H9 (cell line): ENCODE results near the gene HOXD4. TPM values are rescaled to one million over a fixed set of nuclear protein-coding genes. Genes with fewer than 3 reads are reported as not detected.
A peak's percentile ranks its signal among the peaks of the same experiment; 100 is the strongest.

ENCODE experiments used
- DNase-seq: peaks from one replicate; pipeline ENCODE4 v3.0.0-alpha.2; 2017
- H2AFZ ChIP-seq: one replicate; pipeline ENCODE4 v1.6.1; 2013; ENCODE audit warnings: mild to moderate bottlenecking, low read length, control low read depth, moderate library complexity
- H2AK5ac ChIP-seq: 2 replicates; pipeline ENCODE4 v1.6.1; 2013; ENCODE audit warnings: low read length, control low read depth, mixed read lengths; ENCODE audit not compliant: insufficient read length
- H2BK120ac ChIP-seq: one replicate; pipeline ENCODE4 v1.6.1; 2013; ENCODE audit warnings: low read depth, mild to moderate bottlenecking, low read length, control low read depth, inconsistent platforms; ENCODE audit not compliant: poor library complexity, severe bottlenecking
- H2BK12ac ChIP-seq: 2 replicates; pipeline ENCODE4 v1.6.1; 2013; ENCODE audit warnings: low read length, control low read depth, mixed read lengths, low read depth; ENCODE audit not compliant: insufficient read length
- H2BK15ac ChIP-seq: 2 replicates; pipeline ENCODE4 v1.6.1; 2013; ENCODE audit warnings: low read depth, low read length, control low read depth
- H2BK20ac ChIP-seq: one replicate; pipeline ENCODE4 v1.6.1; 2013; ENCODE audit warnings: low read depth, mild to moderate bottlenecking, low read length, control low read depth, inconsistent platforms; ENCODE audit not compliant: poor library complexity, severe bottlenecking
- H2BK5ac ChIP-seq: 2 replicates; pipeline ENCODE4 v1.6.1; 2013; ENCODE audit warnings: low read length, control low read depth, mixed read lengths; ENCODE audit not compliant: insufficient read length
- H3K14ac ChIP-seq: 2 replicates; pipeline ENCODE4 v1.6.1; 2013; ENCODE audit warnings: low read length, control low read depth; ENCODE audit not compliant: insufficient read depth
- H3K18ac ChIP-seq: 2 replicates; pipeline ENCODE4 v1.6.1; 2013; ENCODE audit warnings: low read depth, mild to moderate bottlenecking, mixed read lengths, low read length, control low read depth; ENCODE audit not compliant: insufficient read length
- H3K23ac ChIP-seq: 2 replicates; pipeline ENCODE4 v1.6.1; 2013; ENCODE audit warnings: low read length, control low read depth, mixed read lengths, low read depth; ENCODE audit not compliant: insufficient read length
- H3K23me2 ChIP-seq: 2 replicates; pipeline ENCODE4 v1.6.1; 2013; ENCODE audit warnings: low read depth, mild to moderate bottlenecking, mixed read lengths, low read length, control low read depth; ENCODE audit not compliant: insufficient read length, poor library complexity, severe bottlenecking
- H3K27ac ChIP-seq: 2 replicates; pipeline ENCODE4 v1.5.1; 2013; ENCODE audit warnings: low read length, control low read depth, mixed read lengths, low read depth; ENCODE audit not compliant: insufficient read length
- H3K27me3 ChIP-seq: 2 replicates; pipeline ENCODE4 v1.6.1; 2013; ENCODE audit warnings: low read length, control low read depth, inconsistent platforms; ENCODE audit not compliant: insufficient read depth
- H3K4ac ChIP-seq: 2 replicates; pipeline ENCODE4 v1.6.1; 2013; ENCODE audit warnings: low read depth, mild to moderate bottlenecking, control low read depth, inconsistent platforms, low read length, moderate library complexity
- H3K4me1 ChIP-seq: 2 replicates; pipeline ENCODE4 v1.6.1; 2013; ENCODE audit warnings: low read length, control low read depth, inconsistent platforms; ENCODE audit not compliant: insufficient read depth
- H3K4me2 ChIP-seq: 2 replicates; pipeline ENCODE4 v1.6.1; 2013; ENCODE audit warnings: low read length, control low read depth, mixed read lengths; ENCODE audit not compliant: insufficient read length, insufficient read depth
- H3K56ac ChIP-seq: 2 replicates; pipeline ENCODE4 v1.6.1; 2013; ENCODE audit warnings: low read depth, mild to moderate bottlenecking, mixed read lengths, low read length, control low read depth; ENCODE audit not compliant: insufficient read length
- H3K79me1 ChIP-seq: 2 replicates; pipeline ENCODE4 v1.6.1; 2013; ENCODE audit warnings: low read depth, mild to moderate bottlenecking, moderate library complexity, low read length, control low read depth, inconsistent platforms; ENCODE audit not compliant: insufficient read depth, poor library complexity, severe bottlenecking
- H3K79me2 ChIP-seq: 2 replicates; pipeline ENCODE4 v1.6.1; 2013; ENCODE audit warnings: low read length, control low read depth, inconsistent platforms; ENCODE audit not compliant: insufficient read depth
- H3K9ac ChIP-seq: 2 replicates; pipeline ENCODE4 v1.6.1; 2013; ENCODE audit warnings: low read length, control low read depth, mixed read lengths; ENCODE audit not compliant: insufficient read length; ENCODE audit errors: extremely low read depth
- H3K9me3 ChIP-seq: one replicate; pipeline ENCODE4 v1.6.1; 2013; ENCODE audit warnings: low read depth, low read length, inconsistent platforms; ENCODE audit not compliant: control insufficient read depth
- H3T11ph ChIP-seq: one replicate; pipeline ENCODE4 v1.6.1; 2013; ENCODE audit warnings: mild to moderate bottlenecking, low read length, control low read depth, inconsistent platforms
- H4K20me1 ChIP-seq: one replicate; pipeline ENCODE4 v1.6.1; 2013; ENCODE audit not compliant: control insufficient read depth, insufficient read length, insufficient read depth
- H4K5ac ChIP-seq: 2 replicates; pipeline ENCODE4 v1.6.1; 2013; ENCODE audit warnings: low read depth, mild to moderate bottlenecking, mixed read lengths, low read length, control low read depth; ENCODE audit not compliant: insufficient read length
- H4K8ac ChIP-seq: replicated peaks from 2 replicates; pipeline ENCODE4 v1.6.1; 2013; ENCODE audit warnings: low read length, control low read depth, mixed read lengths, low read depth; ENCODE audit not compliant: insufficient read length
- H4K91ac ChIP-seq: 2 replicates; pipeline ENCODE4 v1.6.1; 2013; ENCODE audit warnings: low read depth, mild to moderate bottlenecking, moderate library complexity, mixed read lengths, low read length, control low read depth; ENCODE audit not compliant: insufficient read length
- H3K27ac Mint-ChIP-seq, 3 experiments: 2 replicates in 2 of 3; 3 replicates in 1 of 3; pipeline ENCODE4 v1.8.0; 2020 to 2021; ENCODE audit warnings: mixed read lengths in 3 of 3, mild to moderate bottlenecking in 1 of 3, moderate library complexity in 1 of 3
- H3K27me3 Mint-ChIP-seq: 2 replicates; pipeline ENCODE4 v1.8.0; 2021; ENCODE audit warnings: low read depth, mild to moderate bottlenecking, moderate library complexity, mixed read lengths
- H3K36me3 Mint-ChIP-seq, 3 experiments: 2 replicates in 2 of 3; 3 replicates in 1 of 3; pipeline ENCODE4 v1.8.0; 2020 to 2021; ENCODE audit warnings: low read depth in 3 of 3, mixed read lengths in 3 of 3; ENCODE audit not compliant: insufficient read depth in 1 of 3
- H3K4me1 Mint-ChIP-seq, 2 experiments: 2 replicates each; pipeline ENCODE4 v1.8.0; 2020; ENCODE audit warnings: mixed read lengths in 2 of 2
- H3K4me3 Mint-ChIP-seq, 2 experiments: 2 replicates in 1 of 2; 3 replicates in 1 of 2; pipeline ENCODE4 v1.8.0; 2020 to 2021; ENCODE audit warnings: mild to moderate bottlenecking in 2 of 2, mixed read lengths in 2 of 2, moderate library complexity in 1 of 2
- H3K9me3 Mint-ChIP-seq, 2 experiments: 2 replicates in 1 of 2; 3 replicates in 1 of 2; pipeline ENCODE4 v1.8.0; 2020; ENCODE audit warnings: mild to moderate bottlenecking in 2 of 2, mixed read lengths in 2 of 2, moderate library complexity in 1 of 2
- CTCF ChIP-seq: fragments of 200-600 bp; sonication (generic); conservative IDR thresholded peaks from 3 replicates; pipeline ENCODE4 v1.8.0; 2021; ENCODE audit warnings: antibody characterized with exemption, mild to moderate bottlenecking
- WGBS: extraction: QIAGEN DNeasy Blood & Tissue Kit; methylation state at CpG from one replicate; pipeline ENCODE4 v1.1.7; 2013; ENCODE audit warnings: missing lambda C conversion rate, low lambda C conversion rate, mixed read lengths; ENCODE audit not compliant: insufficient read length; ENCODE audit errors: extremely low coverage; 5-methylcytosine and 5-hydroxymethylcytosine counted together
- total RNA-seq: library from RNA; stranded (reverse); gene quantifications from 2 replicates; pipeline ENCODE4 v1.2.1, GENCODE V29; 2021

Gene HOXD4
- total RNA-seq, 1 experiment from 2014 or later, result not detected

GRCh38 chr2:176164611-176165369 is 13.4 kb downstream of the HOXD4 start:
- no peaks in the 10 kb centered on the region for H3K23me2 ChIP-seq
- no peak overlapping the region for H4K5ac ChIP-seq
- no peak overlapping the region for H4K91ac ChIP-seq
- H3K18ac ChIP-seq, result no peak overlapping the region
- Mint-ChIP-seq H3K4me1 (peaks cover 3 to 28% of the 10 kb centered on the region in 2 experiments; a peak in 3 of 4 replicates), H3K4me3 (peak overlapping the region in 1 of 2 experiments; percentile 48; a peak in 1 of 5 replicates), H3K9me3 (peaks cover 0 to 5% of the 10 kb centered on the region in 2 experiments; a peak in 3 of 5 replicates), H3K36me3 (no peaks in the 10 kb centered on the region; a peak in 1 of 7 replicates), H3K27me3 (peaks cover 100% of the 10 kb centered on the region), H3K27ac (no peak overlapping the region)
- WGBS, result no CpG with 5 or more reads among the region's 52 CpGs
- no peak overlapping the region for H4K8ac ChIP-seq
- no peak overlapping the region for H2BK15ac ChIP-seq
- H3K4ac ChIP-seq, result no peak overlapping the region
- no peaks in the 10 kb centered on the region for H3K79me1 ChIP-seq
- H2AK5ac ChIP-seq, result no peak overlapping the region
- H2BK5ac ChIP-seq, result no peak overlapping the region
- no peaks in the 10 kb centered on the region for H3K79me2 ChIP-seq
- no peak overlapping the region for H3K23ac ChIP-seq
- H4K20me1 ChIP-seq, result peaks cover 2% of the 10 kb centered on the region
- H3K4me2 ChIP-seq, result no peak overlapping the region
- H2AFZ ChIP-seq, result no peak overlapping the region
- no peak overlapping the region for H3K27ac ChIP-seq
- H3K14ac ChIP-seq, result no peak overlapping the region
- H3K27me3 ChIP-seq, result peaks cover 97% of the 10 kb centered on the region
- no peaks in the 10 kb centered on the region for H3K9me3 ChIP-seq
- H3K4me1 ChIP-seq, result no peaks in the 10 kb centered on the region
- TF ChIP-seq CTCF, result no peak
- H3K56ac ChIP-seq, result no peak overlapping the region
- no peak overlapping the region for H3K9ac ChIP-seq
- no peak overlapping the region for H2BK20ac ChIP-seq
- H2BK12ac ChIP-seq, result no peak overlapping the region
- DNase-seq, result no peak
- H2BK120ac ChIP-seq, result no peak overlapping the region
- no peak overlapping the region for H3T11ph ChIP-seq
